HEK293 (cell line): ENCODE measurements around the gene C19orf44.

ENCODE experiments used
- CTCF ChIA-PET: fragments of 350-600 bp; formaldehyde crosslinking; extraction: SDS; loops from one replicate; lab custom pipeline; 2021; ENCODE audit warnings: antibody characterized with exemption; lab: Yijun Ruan, JAX
- POLR2A ChIA-PET: fragments of 300-600 bp; formaldehyde crosslinking; extraction: SDS; loops from one replicate; lab custom pipeline; 2020; ENCODE audit warnings: antibody characterized with exemption, inconsistent platforms; lab: Yijun Ruan, JAX
- H3K27ac ChIP-seq: fragments of 200-500 bp; sonication (Bioruptor generic); 2 replicates; pipeline ENCODE4 v1.5.1; 2014; ENCODE audit warnings: low read depth, low read length, control low read depth, inconsistent platforms; ENCODE audit errors: extremely low read depth
- H3K36me3 ChIP-seq, 2 experiments: fragments of 200-500 bp in 1 of 2; sonication (Bioruptor generic) in 1 of 2; 1 replicate in 1 of 2; 2 replicates in 1 of 2; pipeline ENCODE4 v1.5.1; 2014 to 2017; ENCODE audit warnings: inconsistent platforms in 2 of 2, low read length in 2 of 2; ENCODE audit not compliant: control insufficient read depth in 2 of 2, insufficient read depth in 1 of 2
- H3K4me1 ChIP-seq: fragments of 200-500 bp; sonication (Bioruptor generic); 2 replicates; pipeline ENCODE4 v1.5.1; 2014; ENCODE audit warnings: mild to moderate bottlenecking, low read length, inconsistent platforms; ENCODE audit not compliant: control insufficient read depth, insufficient read depth
- H3K4me3 ChIP-seq: 2 replicates; pipeline ENCODE4 v1.5.1; 2011; ENCODE audit warnings: low read depth, mild to moderate bottlenecking, control low read depth, low read length, moderate library complexity
- H3K9me3 ChIP-seq: fragments of 200-500 bp; sonication (Bioruptor generic); 2 replicates; pipeline ENCODE4 v1.5.1; 2014; ENCODE audit warnings: low read depth, low read length, inconsistent platforms; ENCODE audit not compliant: control insufficient read depth, insufficient read depth
- ELK4 ChIP-seq: IDR thresholded peaks from 2 replicates; pipeline ENCODE4 v1.6.1; 2011; ENCODE audit warnings: mild to moderate bottlenecking, low read depth, low read length, borderline replicate concordance
- SCRT1 ChIP-seq: fragments of 450-650 bp; formaldehyde crosslinking; IDR thresholded peaks from 2 replicates; pipeline ENCODE4 v1.5.1; 2016; ENCODE audit warnings: missing biosample characterization, missing genetic modification characterization, borderline replicate concordance
- ZBTB1 ChIP-seq: fragments of 450-650 bp; formaldehyde crosslinking; IDR thresholded peaks from 2 replicates; pipeline ENCODE4 v1.5.1; 2016; ENCODE audit warnings: missing biosample characterization, missing genetic modification characterization
- ZBTB11 ChIP-seq: fragments of 450-650 bp; formaldehyde crosslinking; conservative IDR thresholded peaks from 2 replicates; pipeline ENCODE4 v1.5.1; 2016; ENCODE audit warnings: low read depth, missing biosample characterization, missing genetic modification characterization
- ZBTB17 ChIP-seq: fragments of 450-650 bp; formaldehyde crosslinking; IDR thresholded peaks from 2 replicates; pipeline ENCODE4 v1.5.1; 2016; ENCODE audit warnings: missing biosample characterization, missing genetic modification characterization
- ZBTB20 ChIP-seq: fragments of 450-650 bp; formaldehyde crosslinking; IDR thresholded peaks from 2 replicates; pipeline ENCODE4 v1.5.1; 2016; ENCODE audit warnings: missing biosample characterization, missing genetic modification characterization
- ZBTB49 ChIP-seq: fragments of 450-650 bp; formaldehyde crosslinking; IDR thresholded peaks from 2 replicates; pipeline ENCODE4 v1.5.1; 2016; ENCODE audit warnings: missing biosample characterization, missing genetic modification characterization, low read depth
- ZNF19 ChIP-seq: fragments of 450-650 bp; formaldehyde crosslinking; IDR thresholded peaks from 2 replicates; pipeline ENCODE4; 2016; ENCODE audit warnings: missing biosample characterization, missing genetic modification characterization, low read depth
- ZNF24 ChIP-seq: fragments of 450-650 bp; formaldehyde crosslinking; IDR thresholded peaks from 2 replicates; pipeline ENCODE4 v1.5.1; 2016; ENCODE audit warnings: missing biosample characterization, missing genetic modification characterization
- ZNF292 ChIP-seq: fragments of 450-650 bp; formaldehyde crosslinking; IDR thresholded peaks from 2 replicates; pipeline ENCODE4 v1.5.1; 2016; ENCODE audit warnings: low read depth, missing biosample characterization, missing genetic modification characterization, borderline replicate concordance
- ZNF335 ChIP-seq: fragments of 450-650 bp; formaldehyde crosslinking; conservative IDR thresholded peaks from 2 replicates; pipeline ENCODE4 v1.5.1; 2016; ENCODE audit warnings: missing biosample characterization, missing genetic modification characterization
- ZNF341 ChIP-seq: fragments of 450-650 bp; formaldehyde crosslinking; IDR thresholded peaks from 2 replicates; pipeline ENCODE4; 2016; ENCODE audit warnings: low read depth, missing biosample characterization, missing genetic modification characterization
- ZNF366 ChIP-seq: fragments of 450-650 bp; formaldehyde crosslinking; conservative IDR thresholded peaks from 2 replicates; pipeline ENCODE4 v1.5.1; 2016; ENCODE audit warnings: missing biosample characterization, missing genetic modification characterization
- ZNF423 ChIP-seq: fragments of 450-650 bp; formaldehyde crosslinking; IDR thresholded peaks from 2 replicates; pipeline ENCODE4 v1.5.1; 2016; ENCODE audit warnings: missing biosample characterization, missing genetic modification characterization
- ZNF529 ChIP-seq: fragments of 450-650 bp; formaldehyde crosslinking; IDR thresholded peaks from 2 replicates; pipeline ENCODE4 v1.5.1; 2017; ENCODE audit warnings: missing genetic modification characterization, missing biosample characterization; ENCODE audit not compliant: insufficient replicate concordance
- ZNF600 ChIP-seq: fragments of 450-650 bp; formaldehyde crosslinking; IDR thresholded peaks from 2 replicates; pipeline ENCODE4 v1.5.1; 2016; ENCODE audit warnings: missing biosample characterization, missing genetic modification characterization
- ZNF660 ChIP-seq: fragments of 450-650 bp; IDR thresholded peaks from 2 replicates; pipeline ENCODE4 v1.5.1; 2018; ENCODE audit warnings: missing biosample characterization, mild to moderate bottlenecking, missing genetic modification characterization
- ZNF677 ChIP-seq: fragments of 450-650 bp; IDR thresholded peaks from 2 replicates; pipeline ENCODE4 v1.5.0; 2018; ENCODE audit warnings: missing biosample characterization, mild to moderate bottlenecking, missing genetic modification characterization, moderate library complexity
- TF ChIP-seq, protein P1 (sequence below): fragments of 450-650 bp; formaldehyde crosslinking; IDR thresholded peaks from 2 replicates; pipeline ENCODE4 v1.5.1; 2016; ENCODE audit warnings: missing biosample characterization, missing genetic modification characterization
- TF ChIP-seq, protein P2 (sequence below): fragments of 450-650 bp; formaldehyde crosslinking; optimal IDR thresholded peaks from 2 replicates; pipeline ENCODE3; 2016; ENCODE audit warnings: missing biosample characterization, mild to moderate bottlenecking, missing genetic modification characterization
- TF ChIP-seq, protein P3 (sequence below): fragments of 450-650 bp; formaldehyde crosslinking; IDR thresholded peaks from 2 replicates; pipeline ENCODE4 v1.5.1; 2016; ENCODE audit warnings: missing biosample characterization, missing genetic modification characterization

The C19orf44 gene

DNA sequence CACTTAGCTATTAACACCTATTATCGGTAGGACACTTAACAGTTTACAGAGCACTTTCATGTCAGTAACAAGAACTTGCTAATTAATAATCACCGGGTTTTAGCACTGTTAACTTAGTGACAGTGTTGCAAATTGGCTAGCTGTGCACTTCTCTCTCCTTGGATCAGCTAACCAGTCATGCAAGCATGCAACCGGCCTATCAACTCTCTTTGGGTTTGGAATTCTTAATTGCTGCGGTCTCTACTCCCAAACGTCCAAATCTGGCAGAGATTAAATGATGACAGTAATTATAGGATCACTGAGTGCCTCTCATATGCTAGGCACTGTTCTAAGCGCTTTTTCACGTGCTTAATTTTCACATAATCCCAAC lies 25.7 kb upstream of the C19orf44 start (continued):
- no peak for TF ChIP-seq ZBTB1 (tag by site-specific recombination)
- no peak for TF ChIP-seq ZBTB49 (tag by site-specific recombination)
- TF ChIP-seq ZNF600 (tag by site-specific recombination) = no peak
- TF ChIP-seq ZNF423 (tag by site-specific recombination) = no peak
- TF ChIP-seq ZNF292 (tag by site-specific recombination) = no peak
- no peak for TF ChIP-seq ELK4
- no peak for TF ChIP-seq ZNF529 (tag by site-specific recombination)
- TF ChIP-seq, all 188 proteins: peak for 4

DNA sequence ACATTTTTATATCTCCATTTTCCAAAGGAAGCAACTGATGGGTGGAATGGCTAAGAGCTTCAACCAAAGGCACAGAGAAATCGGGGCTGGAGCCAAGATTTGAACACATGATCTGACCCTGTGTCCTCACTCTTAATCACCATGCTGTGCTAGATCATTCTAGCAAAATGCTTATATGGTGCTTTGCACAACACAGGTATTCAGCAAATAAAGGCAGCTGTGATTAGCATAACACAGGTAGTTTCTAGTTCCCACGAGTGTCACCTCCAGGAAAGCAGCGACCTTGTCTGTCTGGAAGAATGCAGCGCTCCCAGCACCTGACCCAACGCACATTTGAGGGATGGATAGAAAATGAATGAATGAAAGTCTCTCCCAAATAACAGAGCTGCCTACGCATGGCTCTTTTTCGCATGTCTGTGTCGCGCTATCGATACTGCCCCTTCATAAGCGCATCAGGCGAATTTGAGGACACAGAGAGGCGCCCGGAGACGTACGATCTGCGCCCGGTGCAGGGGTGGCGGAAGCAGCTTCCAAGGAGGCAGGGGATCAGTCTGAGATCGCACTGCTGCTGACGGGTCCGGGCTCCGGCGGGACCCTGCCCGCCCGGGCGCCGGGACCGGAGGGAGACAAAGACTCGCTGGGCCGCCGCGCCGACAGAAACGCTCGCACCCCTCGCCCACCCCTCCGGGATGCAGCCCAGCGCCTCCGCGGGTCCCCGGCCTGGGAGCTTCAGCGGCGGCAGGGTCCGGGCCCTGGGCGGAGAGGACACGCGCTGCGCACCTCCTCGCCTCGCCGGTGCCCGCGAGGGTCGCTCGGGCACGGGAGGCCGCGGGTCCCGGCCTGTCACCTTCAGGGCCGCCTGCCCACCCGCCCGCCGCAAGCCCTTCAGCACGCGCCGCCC lies 25.0 kb upstream of the C19orf44 start:
- ChIA-PET CTCF (interaction anchor here (0.6 to 2.1 kb wide), 3 partner anchors 9 to 30 kb away, joined by 3 to 10 read pairs (median 6); no protein-coding TSS in a partner anchor), POLR2A (interaction anchor here (1.1 kb wide), 2 partner anchors 23 to 28 kb away, joined by 4 to 6 read pairs; no protein-coding TSS in a partner anchor)
- Histone ChIP-seq H3K4me3 (peak overlapping the region; percentile 77), H3K4me1 (no peaks in the 10 kb centered on the region), H3K9me3 (no peaks in the 10 kb centered on the region), H3K27ac (peak overlapping the region; percentile 55; the same call in 1 of the 2 replicates), H3K36me3 (no peaks in the 10 kb centered on the region)
- peak; percentile 83 for TF ChIP-seq ZNF335 (tag by site-specific recombination)
- TF ChIP-seq ZNF341 = peak; percentile 69
- TF ChIP-seq ZNF677 (tag by site-specific recombination) = 0 out of 2 replicates have a peak, but pooled peaks have one; percentile 3
- 0 out of 2 replicates have a peak, but pooled peaks have one; percentile 15 for TF ChIP-seq ZNF366
- TF ChIP-seq ZNF660 (tag by site-specific recombination) = 0 out of 2 replicates have a peak, but pooled peaks have one; percentile 42
- TF ChIP-seq, protein P1, sequence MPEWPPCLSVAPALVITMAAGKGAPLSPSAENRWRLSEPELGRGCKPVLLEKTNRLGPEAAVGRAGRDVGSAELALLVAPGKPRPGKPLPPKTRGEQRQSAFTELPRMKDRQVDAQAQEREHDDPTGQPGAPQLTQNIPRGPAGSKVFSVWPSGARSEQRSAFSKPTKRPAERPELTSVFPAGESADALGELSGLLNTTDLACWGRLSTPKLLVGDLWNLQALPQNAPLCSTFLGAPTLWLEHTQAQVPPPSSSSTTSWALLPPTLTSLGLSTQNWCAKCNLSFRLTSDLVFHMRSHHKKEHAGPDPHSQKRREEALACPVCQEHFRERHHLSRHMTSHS (tag by site-specific recombination) = no peak
- TF ChIP-seq ZBTB20 (tag by site-specific recombination) = peak; percentile 66; the same call in 1 of the 2 replicates
- TF ChIP-seq, protein P2, sequence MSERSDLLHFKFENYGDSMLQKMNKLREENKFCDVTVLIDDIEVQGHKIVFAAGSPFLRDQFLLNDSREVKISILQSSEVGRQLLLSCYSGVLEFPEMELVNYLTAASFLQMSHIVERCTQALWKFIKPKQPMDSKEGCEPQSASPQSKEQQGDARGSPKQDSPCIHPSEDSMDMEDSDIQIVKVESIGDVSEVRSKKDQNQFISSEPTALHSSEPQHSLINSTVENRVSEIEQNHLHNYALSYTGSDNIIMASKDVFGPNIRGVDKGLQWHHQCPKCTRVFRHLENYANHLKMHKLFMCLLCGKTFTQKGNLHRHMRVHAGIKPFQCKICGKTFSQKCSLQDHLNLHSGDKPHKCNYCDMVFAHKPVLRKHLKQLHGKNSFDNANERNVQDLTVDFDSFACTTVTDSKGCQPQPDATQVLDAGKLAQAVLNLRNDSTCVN = peak; percentile 74
- peak; percentile 69; the same call in 1 of the 2 replicates for TF ChIP-seq ZNF24
- TF ChIP-seq ZBTB17 (tag by site-specific recombination) = peak; percentile 79
- TF ChIP-seq ZBTB11 (tag by site-specific recombination) = peak; percentile 31; the same call in 1 of the 2 replicates
- TF ChIP-seq, protein P3, sequence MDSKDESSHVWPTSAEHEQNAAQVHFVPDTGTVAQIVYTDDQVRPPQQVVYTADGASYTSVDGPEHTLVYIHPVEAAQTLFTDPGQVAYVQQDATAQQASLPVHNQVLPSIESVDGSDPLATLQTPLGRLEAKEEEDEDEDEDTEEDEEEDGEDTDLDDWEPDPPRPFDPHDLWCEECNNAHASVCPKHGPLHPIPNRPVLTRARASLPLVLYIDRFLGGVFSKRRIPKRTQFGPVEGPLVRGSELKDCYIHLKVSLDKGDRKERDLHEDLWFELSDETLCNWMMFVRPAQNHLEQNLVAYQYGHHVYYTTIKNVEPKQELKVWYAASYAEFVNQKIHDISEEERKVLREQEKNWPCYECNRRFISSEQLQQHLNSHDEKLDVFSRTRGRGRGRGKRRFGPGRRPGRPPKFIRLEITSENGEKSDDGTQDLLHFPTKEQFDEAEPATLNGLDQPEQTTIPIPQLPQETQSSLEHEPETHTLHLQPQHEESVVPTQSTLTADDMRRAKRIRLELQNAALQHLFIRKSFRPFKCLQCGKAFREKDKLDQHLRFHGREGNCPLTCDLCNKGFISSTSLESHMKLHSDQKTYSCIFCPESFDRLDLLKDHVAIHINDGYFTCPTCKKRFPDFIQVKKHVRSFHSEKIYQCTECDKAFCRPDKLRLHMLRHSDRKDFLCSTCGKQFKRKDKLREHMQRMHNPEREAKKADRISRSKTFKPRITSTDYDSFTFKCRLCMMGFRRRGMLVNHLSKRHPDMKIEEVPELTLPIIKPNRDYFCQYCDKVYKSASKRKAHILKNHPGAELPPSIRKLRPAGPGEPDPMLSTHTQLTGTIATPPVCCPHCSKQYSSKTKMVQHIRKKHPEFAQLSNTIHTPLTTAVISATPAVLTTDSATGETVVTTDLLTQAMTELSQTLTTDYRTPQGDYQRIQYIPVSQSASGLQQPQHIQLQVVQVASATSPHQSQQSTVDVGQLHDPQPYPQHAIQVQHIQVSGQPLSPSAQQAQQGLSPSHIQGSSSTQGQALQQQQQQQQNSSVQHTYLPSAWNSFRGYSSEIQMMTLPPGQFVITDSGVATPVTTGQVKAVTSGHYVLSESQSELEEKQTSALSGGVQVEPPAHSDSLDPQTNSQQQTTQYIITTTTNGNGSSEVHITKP (tag by site-specific recombination) = peak; percentile 85
- no peak for TF ChIP-seq ZNF19 (tag by site-specific recombination)
- no peak for TF ChIP-seq SCRT1 (tag by site-specific recombination)
